Osteoblast (primary cell): ENCODE results near the gene PATJ. TPM values are rescaled to one million over a fixed set of nuclear protein-coding genes. Genes with fewer than 3 reads are reported as not detected.

Experiments used
- DNase-seq: peaks from one replicate; pipeline ENCODE4 v3.0.0; 2011; ENCODE audit warnings: low spot score, mixed read lengths; ENCODE audit not compliant: insufficient read length; ENCODE audit errors: missing footprints
- H2AFZ ChIP-seq: 2 replicates; pipeline ENCODE4 v1.6.0; 2011; ENCODE audit warnings: mild to moderate bottlenecking, low read length
- H3K27ac ChIP-seq: 2 replicates; pipeline ENCODE4 v1.5.1; 2011; ENCODE audit warnings: mild to moderate bottlenecking, low read depth, low read length, moderate library complexity
- H3K27me3 ChIP-seq: 2 replicates; pipeline ENCODE4 v1.6.0; 2012; ENCODE audit warnings: mild to moderate bottlenecking, control low read depth, inconsistent platforms, low read length, moderate library complexity; ENCODE audit not compliant: insufficient read depth
- H3K36me3 ChIP-seq: 2 replicates; pipeline ENCODE4 v1.5.1; 2011; ENCODE audit warnings: mild to moderate bottlenecking, low read length, control low read depth, moderate library complexity; ENCODE audit not compliant: insufficient read depth
- H3K4me1 ChIP-seq: 2 replicates; pipeline ENCODE4 v1.5.1; 2011; ENCODE audit warnings: mild to moderate bottlenecking, low read length, control low read depth, moderate library complexity; ENCODE audit not compliant: insufficient read depth
- H3K4me2 ChIP-seq: 2 replicates; pipeline ENCODE4 v1.6.0; 2011; ENCODE audit warnings: mild to moderate bottlenecking, low read length; ENCODE audit not compliant: insufficient read depth
- H3K4me3 ChIP-seq: fragments of 200-600 bp; sonication (generic); 3 replicates; pipeline ENCODE4 v1.5.1; 2012; ENCODE audit warnings: mild to moderate bottlenecking, low read length, inconsistent platforms; ENCODE audit not compliant: insufficient read depth
- H3K79me2 ChIP-seq: 2 replicates; pipeline ENCODE4 v1.6.0; 2012; ENCODE audit warnings: mild to moderate bottlenecking, low read length, control low read depth, inconsistent platforms; ENCODE audit not compliant: insufficient read depth
- H3K9me3 ChIP-seq: 2 replicates; pipeline ENCODE4 v1.5.1; 2011; ENCODE audit warnings: low read depth, low read length, control low read depth
- H4K20me1 ChIP-seq: 2 replicates; pipeline ENCODE4 v1.6.0; 2012; ENCODE audit warnings: mild to moderate bottlenecking, low read length, control low read depth; ENCODE audit not compliant: insufficient read depth
- CTCF ChIP-seq: IDR thresholded peaks from 2 replicates; pipeline ENCODE4 v1.5.1; 2011; ENCODE audit warnings: mild to moderate bottlenecking, low read depth, low read length, moderate library complexity; ENCODE audit errors: extremely low read depth
- total RNA-seq: library from RNA; depleted of rRNA; stranded (reverse); fragments of >200 nt; gene quantifications from 2 replicates; pipeline ENCODE4 v1.2.3, GENCODE V29; 2012

The PATJ gene
- total RNA-seq, 1 donor: 10.1 TPM

GRCh38 chr1:61752921-61753389 lies 10.7 kb downstream of the PATJ start:
- Histone ChIP-seq H4K20me1 (no peaks in the 10 kb centered on the region), H3K4me1 (no peaks in the 10 kb centered on the region), H3K4me2 (no peak overlapping the region), H3K27me3 (no peaks in the 10 kb centered on the region), H3K4me3 (no peak overlapping the region), H3K36me3 (no peaks in the 10 kb centered on the region), H3K79me2 (no peaks in the 10 kb centered on the region), H3K9me3 (no peaks in the 10 kb centered on the region), H3K27ac (no peak overlapping the region), H2AFZ (no peak overlapping the region)
- DNase-seq: no peak
- TF ChIP-seq CTCF: no peak

GRCh38 chr1:61753998-61754508 lies 11.8 kb downstream of the PATJ start:
- Histone ChIP-seq H3K79me2 (no peaks in the 10 kb centered on the region), H3K27me3 (no peaks in the 10 kb centered on the region), H3K27ac (no peak overlapping the region), H3K4me1 (no peaks in the 10 kb centered on the region), H3K36me3 (no peaks in the 10 kb centered on the region), H4K20me1 (no peaks in the 10 kb centered on the region), H3K4me2 (no peak overlapping the region), H3K4me3 (no peak overlapping the region), H2AFZ (no peak overlapping the region), H3K9me3 (no peaks in the 10 kb centered on the region)
- DNase-seq: no peak
- no peak for TF ChIP-seq CTCF

GRCh38 chr1:61754545-61754944 lies 12.3 kb downstream of the PATJ start:
- H3K27me3 ChIP-seq: no peaks in the 10 kb centered on the region
- no peak overlapping the region for H3K4me3 ChIP-seq
- H3K36me3 ChIP-seq: no peaks in the 10 kb centered on the region
- no peaks in the 10 kb centered on the region for H3K79me2 ChIP-seq
- no peaks in the 10 kb centered on the region for H3K4me1 ChIP-seq
- H2AFZ ChIP-seq: no peak overlapping the region
- H3K27ac ChIP-seq: no peak overlapping the region
- H3K4me2 ChIP-seq: no peak overlapping the region
- H4K20me1 ChIP-seq: no peaks in the 10 kb centered on the region
- TF ChIP-seq CTCF: no peak
- no peak for DNase-seq
- no peaks in the 10 kb centered on the region for H3K9me3 ChIP-seq

GRCh38 chr1:61756773-61757172 lies 14.5 kb downstream of the PATJ start:
- Histone ChIP-seq H3K4me1 (no peaks in the 10 kb centered on the region), H4K20me1 (no peaks in the 10 kb centered on the region), H3K27ac (no peak overlapping the region), H3K27me3 (no peaks in the 10 kb centered on the region), H3K79me2 (no peaks in the 10 kb centered on the region), H3K9me3 (no peaks in the 10 kb centered on the region), H3K4me2 (no peak overlapping the region), H3K4me3 (no peak overlapping the region), H2AFZ (no peak overlapping the region), H3K36me3 (no peaks in the 10 kb centered on the region)
- TF ChIP-seq CTCF: no peak
- DNase-seq: no peak
